MCF 10A (cell line): ENCODE measurements around the gene USP7. TPM values are rescaled to one million over a fixed set of nuclear protein-coding genes. Genes with fewer than 3 reads are reported as not detected.

Experiments used
- BruUV-seq: library from RNA; stranded (reverse); fragments of 400-500 nt; replicated peaks from 2 replicates; lab custom pipeline; 2021; lab: Mats Ljungman, UMichigan
- CTCF ChIA-PET: fragments of 300-600 bp; sonication (Branson Sonifier 250); formaldehyde crosslinking; extraction: SDS; loops from one replicate; lab custom pipeline; 2021; ENCODE audit warnings: antibody characterized with exemption, inconsistent platforms; lab: Yijun Ruan, JAX
- POLR2A ChIA-PET: fragments of 300-600, 350-650 bp; sonication (Branson Sonifier 250); formaldehyde crosslinking; extraction: SDS; loops from one replicate; lab custom pipeline; 2020; ENCODE audit warnings: antibody characterized with exemption, inconsistent platforms; lab: Yijun Ruan, JAX
- DNase-seq: peaks from one replicate; pipeline ENCODE4 v3.0.0-alpha.2; 2018; ENCODE audit not compliant: unreplicated experiment
- H3K27ac Mint-ChIP-seq: one replicate; pipeline ENCODE4 v1.8.0; 2022; ENCODE audit warnings: mild to moderate bottlenecking, low read depth, mixed read lengths; ENCODE audit not compliant: unreplicated experiment
- H3K27me3 Mint-ChIP-seq: one replicate; pipeline ENCODE4 v1.8.0; 2022; ENCODE audit warnings: mixed read lengths; ENCODE audit not compliant: insufficient read depth, unreplicated experiment
- H3K36me3 Mint-ChIP-seq: one replicate; pipeline ENCODE4 v1.8.0; 2022; ENCODE audit warnings: mild to moderate bottlenecking, moderate library complexity, mixed read lengths; ENCODE audit not compliant: insufficient read depth, unreplicated experiment
- H3K4me1 Mint-ChIP-seq: one replicate; pipeline ENCODE4 v1.8.0; 2022; ENCODE audit warnings: mixed read lengths; ENCODE audit not compliant: insufficient read depth, unreplicated experiment
- H3K4me3 Mint-ChIP-seq: one replicate; pipeline ENCODE4 v1.8.0; 2022; ENCODE audit warnings: mild to moderate bottlenecking, moderate library complexity, mixed read lengths; ENCODE audit not compliant: unreplicated experiment
- H3K9me3 Mint-ChIP-seq: one replicate; pipeline ENCODE4 v1.8.0; 2022; ENCODE audit warnings: mixed read lengths; ENCODE audit not compliant: unreplicated experiment
- intact Hi-C: fragments of 100-400 bp; cut with micrococcal nuclease; formaldehyde crosslinking; loops from 2 replicates; pipeline ENCODE4 v1.14.1; 2022
- total RNA-seq: library from RNA; stranded (reverse); gene quantifications from 2 replicates; pipeline ENCODE4 v1.2.3, GENCODE V29; 2022
- TF ChIP-seq, protein P1 (sequence below): fragments of 200-600 bp; IDR thresholded peaks from one replicate; pipeline ENCODE4 v1.8.0; 2022; ENCODE audit warnings: antibody characterized with exemption, mild to moderate bottlenecking; ENCODE audit not compliant: unreplicated experiment

Gene USP7
- total RNA-seq, 1 experiment from 2014 or later = 108 TPM

DNA sequence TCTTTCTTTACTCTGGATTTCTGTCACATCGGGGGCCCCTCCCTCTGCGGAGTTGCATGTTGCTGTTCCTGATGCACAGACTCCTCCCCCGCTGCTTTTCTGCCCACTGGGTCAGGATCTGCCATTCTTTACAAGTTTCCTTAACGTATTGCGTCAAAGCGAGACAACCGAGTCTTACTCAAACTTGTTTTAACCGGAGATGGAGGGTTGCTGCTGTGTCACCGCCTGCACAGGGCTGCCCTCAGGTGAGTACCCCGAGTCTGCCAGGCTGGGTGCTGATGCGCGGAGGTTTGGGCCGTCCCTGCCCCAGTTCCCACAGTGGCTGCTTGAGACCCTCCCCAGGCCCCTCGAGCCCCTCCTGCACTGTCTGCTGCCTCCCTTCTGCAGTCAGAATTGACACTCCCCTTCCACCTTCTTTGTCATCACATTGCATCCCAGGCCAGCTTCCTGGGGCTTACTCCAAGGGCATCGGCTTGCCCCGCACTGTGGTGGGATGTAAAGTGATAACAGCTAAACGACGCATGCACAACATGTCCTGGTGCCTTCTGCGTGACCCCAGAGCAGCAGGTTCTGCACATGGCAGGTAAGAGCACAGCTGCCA lies 114.2 kb downstream of the USP7 start:
- CTCF ChIA-PET = interaction anchor here (0.6 kb wide), 1 partner anchor 31 kb away, joined by 3 read pairs; no protein-coding TSS in a partner anchor
- DNase-seq = peak; percentile 87
- POLR2A ChIA-PET = interaction anchor here (0.6 to 0.7 kb wide), 2 partner anchors 10 to 13 kb away, joined by 3 to 4 read pairs; no protein-coding TSS in a partner anchor
- intact Hi-C loops = no loop called here
- peaks cover 14% of the 10 kb centered on the region for H3K4me1 Mint-ChIP-seq
- BruUV-seq = no TSS peak
- H3K4me3 Mint-ChIP-seq = no peak overlapping the region
- H3K27me3 Mint-ChIP-seq = no peaks in the 10 kb centered on the region
- peak overlapping the region; percentile 33 for H3K27ac Mint-ChIP-seq
- no peaks in the 10 kb centered on the region for H3K9me3 Mint-ChIP-seq
- TF ChIP-seq, protein P1, sequence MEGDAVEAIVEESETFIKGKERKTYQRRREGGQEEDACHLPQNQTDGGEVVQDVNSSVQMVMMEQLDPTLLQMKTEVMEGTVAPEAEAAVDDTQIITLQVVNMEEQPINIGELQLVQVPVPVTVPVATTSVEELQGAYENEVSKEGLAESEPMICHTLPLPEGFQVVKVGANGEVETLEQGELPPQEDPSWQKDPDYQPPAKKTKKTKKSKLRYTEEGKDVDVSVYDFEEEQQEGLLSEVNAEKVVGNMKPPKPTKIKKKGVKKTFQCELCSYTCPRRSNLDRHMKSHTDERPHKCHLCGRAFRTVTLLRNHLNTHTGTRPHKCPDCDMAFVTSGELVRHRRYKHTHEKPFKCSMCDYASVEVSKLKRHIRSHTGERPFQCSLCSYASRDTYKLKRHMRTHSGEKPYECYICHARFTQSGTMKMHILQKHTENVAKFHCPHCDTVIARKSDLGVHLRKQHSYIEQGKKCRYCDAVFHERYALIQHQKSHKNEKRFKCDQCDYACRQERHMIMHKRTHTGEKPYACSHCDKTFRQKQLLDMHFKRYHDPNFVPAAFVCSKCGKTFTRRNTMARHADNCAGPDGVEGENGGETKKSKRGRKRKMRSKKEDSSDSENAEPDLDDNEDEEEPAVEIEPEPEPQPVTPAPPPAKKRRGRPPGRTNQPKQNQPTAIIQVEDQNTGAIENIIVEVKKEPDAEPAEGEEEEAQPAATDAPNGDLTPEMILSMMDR = no peak
- H3K36me3 Mint-ChIP-seq = peaks cover 52% of the 10 kb centered on the region

- ChIA-PET POLR2A (interaction anchor here (0.6 to 0.7 kb wide), 3 partner anchors 11 to 20 kb away, joined by 3 to 4 read pairs (median 3); partner anchors contain the start of gene CARHSP1), CTCF (no interaction called here)
- H3K9me3 Mint-ChIP-seq = no peaks in the 10 kb centered on the region
- intact Hi-C loops = no loop called here
- no peak overlapping the region for H3K4me3 Mint-ChIP-seq
- BruUV-seq = no TSS peak
- peaks cover 47% of the 10 kb centered on the region for H3K36me3 Mint-ChIP-seq
- no peaks in the 10 kb centered on the region for H3K27me3 Mint-ChIP-seq
- DNase-seq = peak; percentile 82
- H3K4me1 Mint-ChIP-seq = peaks cover 15% of the 10 kb centered on the region
- TF ChIP-seq, protein P1 = no peak
- H3K27ac Mint-ChIP-seq = peak overlapping the region; percentile 33
Measured at GRCh38 chr16:8848939-8849391, 114.7 kb downstream of the USP7 start.

DNA sequence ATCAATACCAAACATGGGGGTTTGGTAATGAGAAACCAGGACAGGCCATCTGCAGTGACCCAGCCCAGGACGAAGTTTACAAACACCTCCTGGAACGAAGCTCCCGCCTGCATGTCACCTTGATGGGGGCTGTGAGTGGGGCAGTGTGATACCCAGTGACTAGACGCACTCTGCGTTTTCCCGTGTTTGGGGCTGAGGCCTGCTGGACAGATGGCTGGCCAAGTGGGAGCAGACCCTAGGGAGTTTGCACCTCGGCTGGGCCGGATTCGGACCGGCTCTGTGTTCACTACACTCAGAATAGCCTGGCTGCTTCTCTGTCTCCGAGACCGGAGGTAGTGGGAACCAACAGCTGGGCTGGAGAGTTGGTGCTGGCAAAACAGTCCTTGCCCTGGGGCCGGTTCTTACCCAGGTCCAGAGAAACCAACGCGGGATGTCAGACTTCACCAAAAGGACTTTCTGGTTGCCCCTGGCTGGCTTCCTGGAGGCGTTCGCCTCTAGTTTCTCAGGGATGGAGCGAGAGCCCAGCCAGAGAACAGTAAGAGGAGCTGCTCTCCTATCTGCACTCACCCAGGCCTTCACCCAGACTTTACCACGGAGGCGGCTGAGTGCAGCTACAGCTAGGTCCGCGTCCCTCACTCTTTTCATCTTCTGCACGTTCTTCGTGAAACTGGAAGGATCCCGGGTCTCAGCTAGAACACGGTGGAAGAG lies 115.3 kb downstream of the USP7 start:
- Mint-ChIP-seq H3K4me1 (peaks cover 20% of the 10 kb centered on the region), H3K4me3 (no peak overlapping the region), H3K27ac (peak overlapping the region; percentile 33), H3K36me3 (peaks cover 47% of the 10 kb centered on the region), H3K27me3 (no peaks in the 10 kb centered on the region), H3K9me3 (no peaks in the 10 kb centered on the region)
- CTCF ChIA-PET = no interaction called here
- TF ChIP-seq, protein P1 = no peak
- BruUV-seq = TSS peak; percentile 14
- intact Hi-C loops = no loop called here
- no peak for DNase-seq
- POLR2A ChIA-PET = interaction anchor here (0.6 to 0.7 kb wide), 3 partner anchors 11 to 20 kb away, joined by 3 to 4 read pairs (median 3); partner anchors contain the start of gene CARHSP1

DNA sequence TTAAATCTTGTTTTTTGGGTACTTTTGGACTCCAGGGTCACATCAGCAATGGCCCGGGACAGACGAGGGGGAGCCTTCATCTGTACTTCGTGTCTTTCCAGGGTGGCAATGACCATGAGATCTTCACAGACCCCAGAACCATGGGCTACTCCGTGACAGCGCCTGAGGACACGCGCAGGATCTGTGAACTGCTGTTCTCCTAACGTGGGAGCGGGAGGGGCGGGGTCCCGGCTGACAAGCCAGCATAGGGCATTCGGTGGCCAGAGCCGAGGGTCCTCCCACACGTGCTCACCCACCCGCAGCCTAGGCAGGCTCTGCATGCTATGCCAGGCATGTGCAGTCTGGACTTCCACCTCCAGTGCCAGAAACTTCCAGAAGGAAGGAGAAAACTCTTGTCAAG lies 116.1 kb downstream of the USP7 start:
- ChIA-PET POLR2A (no interaction called here), CTCF (interaction anchor here (0.7 kb wide), 1 partner anchor 172 kb away, joined by 4 read pairs; no protein-coding TSS in a partner anchor)

More for the DNA sequence above, 116.1 kb downstream of the USP7 start:
- peaks cover 20% of the 10 kb centered on the region for H3K4me1 Mint-ChIP-seq
- intact Hi-C loops = no loop called here
- peaks cover 47% of the 10 kb centered on the region for H3K36me3 Mint-ChIP-seq
- H3K9me3 Mint-ChIP-seq = no peaks in the 10 kb centered on the region
- H3K4me3 Mint-ChIP-seq = no peak overlapping the region
- H3K27ac Mint-ChIP-seq = no peak overlapping the region
- no TSS peak for BruUV-seq
- no peak for DNase-seq
- H3K27me3 Mint-ChIP-seq = no peaks in the 10 kb centered on the region
- TF ChIP-seq, protein P1 = no peak
